Colonic mucosa (tissue), 4 donors: ENCODE measurements around the gene KCNH8. TPM values are rescaled to one million over a fixed set of nuclear protein-coding genes. Genes with fewer than 3 reads are reported as not detected.

Experiments used
- DNase-seq: peaks from one replicate; pipeline ENCODE4 v3.0.0-alpha.2; 2020
- H3K27ac ChIP-seq: fragments of 200-600 bp; one replicate; pipeline ENCODE4 v1.8.0; 2021
- H3K27me3 ChIP-seq: fragments of 200-600 bp; one replicate; pipeline ENCODE4 v1.8.0; 2021
- H3K36me3 ChIP-seq: fragments of 200-600 bp; one replicate; pipeline ENCODE4 v1.8.0; 2021
- H3K4me1 ChIP-seq: fragments of 200-600 bp; one replicate; pipeline ENCODE4 v1.8.0; 2021; ENCODE audit warnings: mild to moderate bottlenecking
- H3K4me3 ChIP-seq: fragments of 200-600 bp; one replicate; pipeline ENCODE4 v1.8.0; 2021
- H3K9ac ChIP-seq, 2 donors: one replicate each; pipeline ENCODE4 v1.7.0; 2013; ENCODE audit warnings: control low read depth in 2 of 2, low read depth in 2 of 2, low read length in 2 of 2
- H3K9me3 ChIP-seq: fragments of 200-600 bp; one replicate; pipeline ENCODE4 v1.8.0; 2021
- intact Hi-C: fragments of 100-400 bp; cut with DNase I; formaldehyde crosslinking; loops from one replicate; pipeline ENCODE4 v1.14.1; 2022
- total RNA-seq, 2 donors: library from RNA; stranded (reverse); fragmentation: NEBNext Ultra II Directional in 1 of 2; extraction: Animal tissue kit (Norgen Biotek cat#: 25700) in 1 of 2; gene quantifications; one replicate each; pipeline ENCODE4 v1.2.1, GENCODE V29; 2021
- TF ChIP-seq, protein P1 (sequence below): fragments of 200-600 bp; IDR thresholded peaks from one replicate; pipeline ENCODE4 v1.8.0; 2022; ENCODE audit warnings: antibody characterized with exemption, mild to moderate bottlenecking
- donor health status: healthy.
- donor health status: DM: no; HTN: no; CAD: no.
- donor health status: DM: no; HTN: no; CAD: no.

Gene KCNH8
- total RNA-seq, 2 donors from 2014 or later: 0.77 TPM

DNA sequence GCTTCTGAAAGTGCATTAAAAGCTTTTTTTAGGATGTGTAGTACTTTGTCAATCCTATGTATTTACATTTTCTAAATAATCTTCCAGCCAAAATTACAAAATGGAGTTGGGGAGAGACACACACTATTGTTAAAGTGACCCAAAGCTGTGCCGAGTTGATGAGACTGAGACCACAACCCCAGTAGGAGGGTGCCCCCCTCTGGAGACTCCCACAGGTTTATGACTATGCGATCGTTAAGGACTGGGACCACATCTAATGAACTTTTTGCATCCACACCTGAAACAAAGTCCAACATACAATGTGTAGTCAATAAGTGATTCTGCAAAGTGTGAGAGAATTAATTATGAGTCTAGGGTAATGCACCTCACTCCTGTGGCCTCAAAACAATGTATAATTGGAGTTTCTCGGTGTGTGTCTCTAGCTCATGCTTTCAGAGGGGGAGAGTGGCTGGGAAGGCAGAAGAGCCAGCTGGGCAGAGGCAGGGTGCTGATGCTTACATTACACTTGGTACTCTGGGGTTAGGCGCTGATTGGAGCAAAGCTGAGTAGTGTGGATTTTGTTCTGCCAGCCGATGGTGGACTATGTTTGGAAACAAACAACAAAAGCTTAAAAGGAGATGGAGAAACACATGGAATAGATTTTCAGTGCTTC, 102.8 kb downstream of the KCNH8 start:
- H3K9me3 ChIP-seq: no peaks in the 10 kb centered on the region
- intact Hi-C loops: no loop called here
- no peak overlapping the region for H3K4me3 ChIP-seq
- H3K4me1 ChIP-seq: no peaks in the 10 kb centered on the region
- no peak overlapping the region for H3K9ac ChIP-seq
- DNase-seq: no peak
- TF ChIP-seq, protein P1, sequence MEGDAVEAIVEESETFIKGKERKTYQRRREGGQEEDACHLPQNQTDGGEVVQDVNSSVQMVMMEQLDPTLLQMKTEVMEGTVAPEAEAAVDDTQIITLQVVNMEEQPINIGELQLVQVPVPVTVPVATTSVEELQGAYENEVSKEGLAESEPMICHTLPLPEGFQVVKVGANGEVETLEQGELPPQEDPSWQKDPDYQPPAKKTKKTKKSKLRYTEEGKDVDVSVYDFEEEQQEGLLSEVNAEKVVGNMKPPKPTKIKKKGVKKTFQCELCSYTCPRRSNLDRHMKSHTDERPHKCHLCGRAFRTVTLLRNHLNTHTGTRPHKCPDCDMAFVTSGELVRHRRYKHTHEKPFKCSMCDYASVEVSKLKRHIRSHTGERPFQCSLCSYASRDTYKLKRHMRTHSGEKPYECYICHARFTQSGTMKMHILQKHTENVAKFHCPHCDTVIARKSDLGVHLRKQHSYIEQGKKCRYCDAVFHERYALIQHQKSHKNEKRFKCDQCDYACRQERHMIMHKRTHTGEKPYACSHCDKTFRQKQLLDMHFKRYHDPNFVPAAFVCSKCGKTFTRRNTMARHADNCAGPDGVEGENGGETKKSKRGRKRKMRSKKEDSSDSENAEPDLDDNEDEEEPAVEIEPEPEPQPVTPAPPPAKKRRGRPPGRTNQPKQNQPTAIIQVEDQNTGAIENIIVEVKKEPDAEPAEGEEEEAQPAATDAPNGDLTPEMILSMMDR: no peak
- no peaks in the 10 kb centered on the region for H3K36me3 ChIP-seq
- no peaks in the 10 kb centered on the region for H3K27me3 ChIP-seq
- no peak overlapping the region for H3K27ac ChIP-seq

DNA sequence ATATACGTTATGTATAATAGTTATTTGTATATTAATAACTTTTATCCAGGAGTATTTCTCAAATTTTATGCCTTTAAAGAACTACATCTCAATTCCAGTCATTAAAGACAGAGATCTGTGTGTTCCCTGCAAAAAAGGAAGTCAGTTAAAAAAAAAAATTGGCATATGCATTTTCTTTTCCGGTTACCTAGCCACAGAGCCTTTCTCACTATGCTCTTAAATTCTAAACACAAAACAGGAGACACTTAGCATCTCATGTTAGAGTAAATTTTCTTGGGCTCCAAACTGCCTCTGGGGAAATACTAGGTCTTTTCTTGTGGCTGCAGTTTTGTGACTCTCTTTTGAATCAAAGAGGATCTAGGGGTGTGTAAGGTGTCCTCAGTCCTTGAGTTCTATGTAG, 105.9 kb downstream of the KCNH8 start:
- H3K9ac ChIP-seq: no peak overlapping the region
- intact Hi-C loops: no loop called here
- H3K9me3 ChIP-seq: no peaks in the 10 kb centered on the region
- no peaks in the 10 kb centered on the region for H3K4me1 ChIP-seq
- no peaks in the 10 kb centered on the region for H3K27me3 ChIP-seq
- DNase-seq: no peak
- no peak overlapping the region for H3K4me3 ChIP-seq
- H3K27ac ChIP-seq: no peak overlapping the region
- H3K36me3 ChIP-seq: no peaks in the 10 kb centered on the region
- TF ChIP-seq, protein P1: no peak

DNA sequence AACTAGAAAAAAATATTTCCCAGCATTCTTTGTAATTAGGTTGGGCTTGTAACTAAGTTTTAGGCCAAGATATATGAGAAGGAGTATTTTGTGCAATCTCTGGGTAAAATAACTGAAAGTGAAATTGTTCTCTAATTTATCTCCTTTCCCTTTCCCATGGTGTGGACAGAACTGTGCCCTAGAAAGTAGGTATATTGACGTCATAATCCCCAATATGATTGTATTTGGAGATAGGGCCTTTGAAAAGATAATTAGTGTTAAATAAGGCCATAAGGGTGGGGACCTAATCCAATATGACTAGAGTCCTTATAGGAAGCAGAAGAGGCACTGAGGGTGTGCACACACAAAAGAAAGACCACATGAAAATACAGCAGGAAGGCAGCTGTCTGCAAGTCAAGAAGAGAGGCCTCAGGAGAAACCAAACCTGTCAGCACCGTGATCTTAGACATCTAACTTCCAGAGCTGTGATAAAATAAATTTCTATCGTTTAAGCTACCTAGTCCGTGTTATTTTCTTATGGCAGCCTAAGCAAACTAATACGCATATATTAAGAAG, 106.6 kb downstream of the KCNH8 start:
- intact Hi-C loops: no loop called here

DNA sequence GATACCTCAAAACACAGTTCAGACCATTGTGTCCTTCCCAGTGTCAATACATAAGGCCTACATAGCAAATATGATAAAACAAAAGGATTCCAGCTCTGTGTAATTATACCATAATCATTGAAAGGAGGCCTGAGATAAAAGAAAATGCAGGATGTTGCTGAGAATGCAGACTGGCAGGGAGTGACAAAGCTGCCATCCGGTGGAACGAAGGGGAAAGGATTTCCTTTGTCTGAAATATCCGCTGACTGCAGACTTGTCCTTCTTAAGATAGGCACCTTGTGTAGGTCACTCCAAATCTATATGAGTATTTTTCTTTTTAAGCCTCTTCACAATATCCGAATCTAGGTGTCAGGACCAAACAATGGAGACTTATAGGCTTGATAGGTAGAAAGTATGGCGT, 108.0 kb downstream of the KCNH8 start:
- TF ChIP-seq, protein P1: no peak
- Histone ChIP-seq H3K4me1 (no peaks in the 10 kb centered on the region), H3K9ac (no peak overlapping the region), H3K27ac (no peak overlapping the region), H3K4me3 (no peak overlapping the region), H3K9me3 (no peaks in the 10 kb centered on the region), H3K27me3 (no peaks in the 10 kb centered on the region), H3K36me3 (no peaks in the 10 kb centered on the region)
- DNase-seq: no peak
- intact Hi-C loops: no loop called here

More for the DNA sequence above, 106.6 kb downstream of the KCNH8 start:
- Histone ChIP-seq H3K27me3 (no peaks in the 10 kb centered on the region), H3K9ac (no peak overlapping the region), H3K4me1 (no peaks in the 10 kb centered on the region), H3K4me3 (no peak overlapping the region), H3K9me3 (no peaks in the 10 kb centered on the region), H3K36me3 (no peaks in the 10 kb centered on the region), H3K27ac (no peak overlapping the region)
- no peak for DNase-seq
- TF ChIP-seq, protein P1: no peak

DNA sequence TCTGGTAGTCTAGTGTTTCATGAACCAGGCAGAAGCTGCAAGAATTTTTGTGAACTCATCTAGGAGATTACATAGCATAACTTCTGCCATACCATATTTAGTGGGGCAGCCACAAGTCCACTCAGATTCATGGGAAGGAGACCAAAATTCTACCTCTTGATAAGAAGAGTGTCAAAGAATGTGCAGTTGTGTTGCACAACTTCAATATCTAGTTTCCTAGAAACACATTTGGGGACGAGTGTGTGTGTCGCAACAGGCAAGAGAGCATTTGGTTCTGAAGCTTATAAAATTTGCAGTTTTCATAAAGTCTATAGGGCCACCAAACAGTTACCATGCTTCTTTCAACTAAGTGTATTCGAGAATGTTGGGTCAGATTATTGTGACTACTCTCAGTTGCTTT, 115.3 kb downstream of the KCNH8 start:
- Histone ChIP-seq H3K27ac (no peak overlapping the region), H3K4me1 (no peaks in the 10 kb centered on the region), H3K27me3 (no peaks in the 10 kb centered on the region), H3K36me3 (no peaks in the 10 kb centered on the region), H3K9ac (no peak overlapping the region), H3K9me3 (no peaks in the 10 kb centered on the region), H3K4me3 (no peak overlapping the region)
- DNase-seq: no peak
- TF ChIP-seq, protein P1: no peak
- intact Hi-C loops: no loop called here
